AG10803 (cell line): ENCODE measurements around the gene THBD.
A peak's percentile ranks its signal among the peaks of the same experiment; 100 is the strongest.

Experiments
- DNase-seq: peaks from one replicate; pipeline ENCODE4 v3.0.0; 2010; ENCODE audit warnings: low read depth
- H3K4me3 ChIP-seq: 2 replicates; pipeline ENCODE4 v1.5.1; 2011; ENCODE audit warnings: mild to moderate bottlenecking, low read length, control low read depth
- CTCF ChIP-seq: conservative IDR thresholded peaks from 2 replicates; pipeline ENCODE4 v1.5.1; 2011; ENCODE audit warnings: mild to moderate bottlenecking, low read length, control low read depth, inconsistent platforms

The THBD gene

GRCh38 chr20:23003077-23003635, 46.3 kb downstream of the THBD start:
- no peak overlapping the region for H3K4me3 ChIP-seq
- no peak for DNase-seq
- TF ChIP-seq CTCF = no peak

GRCh38 chr20:23002276-23002675, 47.2 kb downstream of the THBD start:
- no peak for TF ChIP-seq CTCF
- no peak overlapping the region for H3K4me3 ChIP-seq
- DNase-seq = no peak

GRCh38 chr20:23000232-23000947, 49.1 kb downstream of the THBD start:
- DNase-seq = no peak
- no peak overlapping the region for H3K4me3 ChIP-seq
- TF ChIP-seq CTCF = no peak

GRCh38 chr20:22999756-23000155, 49.7 kb downstream of the THBD start:
- H3K4me3 ChIP-seq = no peak overlapping the region
- DNase-seq = peak; percentile 5
- no peak for TF ChIP-seq CTCF

- TF ChIP-seq CTCF = no peak
- no peak for DNase-seq
- no peak overlapping the region for H3K4me3 ChIP-seq
These were observed 51.0 kb downstream of the THBD start for GRCh38 chr20:22998476-22998875.

- TF ChIP-seq CTCF = no peak
- DNase-seq = no peak
- H3K4me3 ChIP-seq = no peak overlapping the region
These were observed 53.5 kb downstream of the THBD start for GRCh38 chr20:22995923-22996322.
